DND-41 (cell line): ENCODE data around the gene RPS16.

Experiments
- EZH2 ChIP-seq: IDR thresholded peaks from 3 replicates; pipeline ENCODE4 v1.6.1; 2012; ENCODE audit warnings: borderline replicate concordance, low read depth, mild to moderate bottlenecking, moderate library complexity, low read length, inconsistent platforms; ENCODE audit not compliant: severe bottlenecking
- TF ChIP-seq, protein P1 (sequence below): IDR thresholded peaks from 2 replicates; pipeline ENCODE4 v1.5.1; 2012; ENCODE audit warnings: borderline replicate concordance, low read length, moderate library complexity, mild to moderate bottlenecking; ENCODE audit not compliant: poor library complexity, severe bottlenecking; ENCODE audit errors: extremely low read depth

GRCh38 chr19:39390751-39391437, 44.9 kb downstream of the RPS16 start, which contains the start of the genes MED29 and PAF1:
- TF ChIP-seq, protein P1, sequence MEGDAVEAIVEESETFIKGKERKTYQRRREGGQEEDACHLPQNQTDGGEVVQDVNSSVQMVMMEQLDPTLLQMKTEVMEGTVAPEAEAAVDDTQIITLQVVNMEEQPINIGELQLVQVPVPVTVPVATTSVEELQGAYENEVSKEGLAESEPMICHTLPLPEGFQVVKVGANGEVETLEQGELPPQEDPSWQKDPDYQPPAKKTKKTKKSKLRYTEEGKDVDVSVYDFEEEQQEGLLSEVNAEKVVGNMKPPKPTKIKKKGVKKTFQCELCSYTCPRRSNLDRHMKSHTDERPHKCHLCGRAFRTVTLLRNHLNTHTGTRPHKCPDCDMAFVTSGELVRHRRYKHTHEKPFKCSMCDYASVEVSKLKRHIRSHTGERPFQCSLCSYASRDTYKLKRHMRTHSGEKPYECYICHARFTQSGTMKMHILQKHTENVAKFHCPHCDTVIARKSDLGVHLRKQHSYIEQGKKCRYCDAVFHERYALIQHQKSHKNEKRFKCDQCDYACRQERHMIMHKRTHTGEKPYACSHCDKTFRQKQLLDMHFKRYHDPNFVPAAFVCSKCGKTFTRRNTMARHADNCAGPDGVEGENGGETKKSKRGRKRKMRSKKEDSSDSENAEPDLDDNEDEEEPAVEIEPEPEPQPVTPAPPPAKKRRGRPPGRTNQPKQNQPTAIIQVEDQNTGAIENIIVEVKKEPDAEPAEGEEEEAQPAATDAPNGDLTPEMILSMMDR, result peak; percentile 23
- no peak for TF ChIP-seq EZH2
